NT2/D1 (cell line): Measurements from ENCODE around the gene ME2.

Source experiments
- YY1 ChIP-seq: IDR thresholded peaks from 2 replicates; pipeline ENCODE4 v1.6.1; 2011; ENCODE audit not compliant: insufficient read length, insufficient read depth
- ZNF274 ChIP-seq: IDR thresholded peaks from 2 replicates; pipeline ENCODE4 v1.6.1; 2011; ENCODE audit warnings: mild to moderate bottlenecking, low read depth, low read length

GRCh38 chr18:50977037-50977760, 98.3 kb downstream of the ME2 start:
- TF ChIP-seq ZNF274 (no peak), YY1 (no peak)
